GM18508 (cell line): ENCODE measurements around the gene DNAJC4.

ENCODE experiments used
- ATAC-seq: cut with Tn5 transposase; IDR thresholded peaks from one replicate; pipeline ENCODE4 v1.9.1; 2021; ENCODE audit warnings: moderate number of reproducible peaks; ENCODE audit not compliant: insufficient read depth, unreplicated experiment

DNAJC4 gene

GRCh38 chr11:64208086-64208795 lies 22.1 kb upstream of the DNAJC4 start:
- no peak for ATAC-seq

- ATAC-seq = no peak
Measured at GRCh38 chr11:64208796-64209562, 21.4 kb upstream of the DNAJC4 start.

- ATAC-seq = no peak
Measured at GRCh38 chr11:64209563-64209843, 20.8 kb upstream of the DNAJC4 start.

GRCh38 chr11:64210301-64211020 lies 19.9 kb upstream of the DNAJC4 start:
- ATAC-seq = no peak

GRCh38 chr11:64211181-64211872 lies 19.0 kb upstream of the DNAJC4 start:
- no peak for ATAC-seq

- ATAC-seq = no peak
Measured at GRCh38 chr11:64216879-64217278, 13.5 kb upstream of the DNAJC4 start.

GRCh38 chr11:64218628-64219353 lies 11.6 kb upstream of the DNAJC4 start:
- ATAC-seq = no peak

- ATAC-seq = no peak
Measured at GRCh38 chr11:64219354-64219684, 11.0 kb upstream of the DNAJC4 start.

GRCh38 chr11:64219755-64220154 lies 10.6 kb upstream of the DNAJC4 start:
- no peak for ATAC-seq

- no peak for ATAC-seq
Measured at GRCh38 chr11:64220271-64220670, 10.1 kb upstream of the DNAJC4 start.

- ATAC-seq = no peak
Measured at GRCh38 chr11:64220798-64221197, 9.6 kb upstream of the DNAJC4 start.

GRCh38 chr11:64222651-64223000 lies 7.7 kb upstream of the DNAJC4 start:
- ATAC-seq = no peak

GRCh38 chr11:64223001-64223651 lies 7.2 kb upstream of the DNAJC4 start:
- ATAC-seq = no peak

- no peak for ATAC-seq
Measured at GRCh38 chr11:64224151-64224890, 6.0 kb upstream of the DNAJC4 start.

- no peak for ATAC-seq
Measured at GRCh38 chr11:64224891-64225607, 5.3 kb upstream of the DNAJC4 start.

GRCh38 chr11:64225608-64226506 lies 4.5 kb upstream of the DNAJC4 start, which contains the start of the genes NUDT22 and TRPT1:
Gene NUDT22 (plus strand): TSS chr11:64226274. CDS start chr11:64226653, 379 bp downstream.
Gene TRPT1 (minus strand): TSS chr11:64226186. CDS start chr11:64225860, 326 bp downstream.
- no peak for ATAC-seq

- no peak for ATAC-seq
Measured at GRCh38 chr11:64226507-64227051, 3.8 kb upstream of the DNAJC4 start.
